HG03575 (cell line): ENCODE data around the gene FAM89B.

Source experiments
- ATAC-seq: cut with Tn5 transposase; IDR thresholded peaks from one replicate; pipeline ENCODE4 v1.9.1; 2021; ENCODE audit not compliant: unreplicated experiment, insufficient number of reproducible peaks, low FRiP score; ENCODE audit errors: extremely low read depth

The FAM89B gene

GRCh38 chr11:65599216-65599954 lies 27.0 kb downstream of the FAM89B start:
- no peak for ATAC-seq

GRCh38 chr11:65599955-65600246 lies 27.6 kb downstream of the FAM89B start:
- ATAC-seq = no peak

- no peak for ATAC-seq
Observed at GRCh38 chr11:65604258-65604657, 31.9 kb downstream of the FAM89B start.

- ATAC-seq = no peak
Observed at GRCh38 chr11:65606876-65607613, 34.7 kb downstream of the FAM89B start.

GRCh38 chr11:65607614-65608426 lies 35.5 kb downstream of the FAM89B start:
- ATAC-seq = no peak

- ATAC-seq = no peak
Observed at GRCh38 chr11:65609229-65609628, 36.9 kb downstream of the FAM89B start.

- no peak for ATAC-seq
Observed at GRCh38 chr11:65609665-65610064, 37.3 kb downstream of the FAM89B start.

GRCh38 chr11:65610404-65610803 lies 38.1 kb downstream of the FAM89B start:
- no peak for ATAC-seq

GRCh38 chr11:65611028-65611757 lies 38.9 kb downstream of the FAM89B start:
- ATAC-seq = no peak

- no peak for ATAC-seq
Observed at GRCh38 chr11:65611758-65612603, 39.6 kb downstream of the FAM89B start.

GRCh38 chr11:65612691-65613090 lies 40.4 kb downstream of the FAM89B start:
- ATAC-seq = no peak

GRCh38 chr11:65613091-65613928 lies 41.0 kb downstream of the FAM89B start:
- no peak for ATAC-seq

GRCh38 chr11:65615229-65615949 lies 43.1 kb downstream of the FAM89B start, which contains the start of gene PCNX3:
PCNX3 (plus strand) TSS chr11:65615776; CDS start chr11:65616312, 536 bp downstream.
- peak; percentile 46 for ATAC-seq

GRCh38 chr11:65615950-65616574 lies 43.7 kb downstream of the FAM89B start:
- no peak for ATAC-seq

- no peak for ATAC-seq
Observed at GRCh38 chr11:65616575-65617001, 44.2 kb downstream of the FAM89B start.

- no peak for ATAC-seq
Observed at GRCh38 chr11:65617136-65617850, 45.0 kb downstream of the FAM89B start.
